Lower leg skin (tissue), 4 donors: Measurements from ENCODE around the gene WWOX. TPM values are rescaled to one million over a fixed set of nuclear protein-coding genes. Genes with fewer than 3 reads are reported as not detected.

Experiments
- DNase-seq, 2 donors: peaks; one replicate each; pipeline ENCODE4 v3.0.0-alpha.2; 2019; ENCODE audit warnings: low spot score in 2 of 2
- H3K4me3 ChIP-seq: fragments of 200-600 bp; sonication (generic); 2 replicates; pipeline ENCODE4 v1.5.1; 2017; ENCODE audit warnings: mild to moderate bottlenecking, low read depth; ENCODE audit not compliant: poor library complexity, severe bottlenecking
- POLR2A ChIP-seq, 2 donors: fragments of 450-650 bp; IDR thresholded peaks; one replicate each; pipeline ENCODE4 v1.6.1; 2016 to 2017; ENCODE audit warnings: antibody characterized with exemption in 2 of 2, mild to moderate bottlenecking in 1 of 2, moderate library complexity in 1 of 2
- WGBS, 2 donors: methylation state at CpG; one replicate each; pipeline ENCODE4 v1.1.5; 2018; 5-methylcytosine and 5-hydroxymethylcytosine counted together
- intact Hi-C: fragments of 100-400 bp; cut with DNase I; formaldehyde crosslinking; loops from one replicate; pipeline ENCODE4 v1.15.0; 2023; ENCODE audit warnings: low total_unique reads
- total RNA-seq, 4 donors: library from RNA; depleted of rRNA; stranded (reverse); fragments of >200 nt; gene quantifications; one replicate each; pipeline ENCODE4 v1.1.0, GENCODE V29; 2016
- TF ChIP-seq, protein P1 (sequence below), 3 donors: fragments of 450-650 bp; IDR thresholded peaks; one replicate each; pipeline ENCODE4 v1.5.1; 2016; ENCODE audit warnings: antibody characterized with exemption in 3 of 3, mild to moderate bottlenecking in 3 of 3, moderate library complexity in 2 of 3

The WWOX gene
- total RNA-seq, 4 donors from 2014 or later: 21.0 to 82.7 (median 36.1) TPM

DNA sequence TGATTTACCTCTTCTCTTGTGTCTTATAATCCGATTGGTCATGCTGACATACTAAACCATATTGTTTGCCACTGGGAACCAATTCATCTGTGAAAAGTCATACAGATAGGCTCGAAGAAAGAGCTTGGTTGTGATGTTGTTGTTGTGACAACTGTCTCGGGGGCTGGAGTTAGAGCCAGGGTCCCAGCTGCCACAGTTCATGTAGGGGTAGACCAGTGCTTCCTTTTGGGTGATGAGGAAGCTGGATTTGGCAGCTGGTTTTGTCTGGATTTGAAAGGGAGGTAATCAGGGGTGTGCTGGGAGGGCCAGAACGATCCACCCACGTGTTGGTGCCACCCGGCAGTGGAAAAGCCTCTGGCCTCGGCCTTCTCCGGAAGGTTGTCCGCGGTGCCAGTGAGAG lies 438.1 kb downstream of the WWOX start:
- intact Hi-C loops: no loop called here
- 94 to 97% methylated on average over 10 of the region's 10 CpGs for WGBS, 2 donors
- DNase-seq: no peak
- no peak overlapping the region for H3K4me3 ChIP-seq
- TF ChIP-seq, protein P1, sequence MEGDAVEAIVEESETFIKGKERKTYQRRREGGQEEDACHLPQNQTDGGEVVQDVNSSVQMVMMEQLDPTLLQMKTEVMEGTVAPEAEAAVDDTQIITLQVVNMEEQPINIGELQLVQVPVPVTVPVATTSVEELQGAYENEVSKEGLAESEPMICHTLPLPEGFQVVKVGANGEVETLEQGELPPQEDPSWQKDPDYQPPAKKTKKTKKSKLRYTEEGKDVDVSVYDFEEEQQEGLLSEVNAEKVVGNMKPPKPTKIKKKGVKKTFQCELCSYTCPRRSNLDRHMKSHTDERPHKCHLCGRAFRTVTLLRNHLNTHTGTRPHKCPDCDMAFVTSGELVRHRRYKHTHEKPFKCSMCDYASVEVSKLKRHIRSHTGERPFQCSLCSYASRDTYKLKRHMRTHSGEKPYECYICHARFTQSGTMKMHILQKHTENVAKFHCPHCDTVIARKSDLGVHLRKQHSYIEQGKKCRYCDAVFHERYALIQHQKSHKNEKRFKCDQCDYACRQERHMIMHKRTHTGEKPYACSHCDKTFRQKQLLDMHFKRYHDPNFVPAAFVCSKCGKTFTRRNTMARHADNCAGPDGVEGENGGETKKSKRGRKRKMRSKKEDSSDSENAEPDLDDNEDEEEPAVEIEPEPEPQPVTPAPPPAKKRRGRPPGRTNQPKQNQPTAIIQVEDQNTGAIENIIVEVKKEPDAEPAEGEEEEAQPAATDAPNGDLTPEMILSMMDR (IDR thresholded peaks at IDR 0.05): no peak
- TF ChIP-seq POLR2A (IDR thresholded peaks at IDR 0.05): no peak

DNA sequence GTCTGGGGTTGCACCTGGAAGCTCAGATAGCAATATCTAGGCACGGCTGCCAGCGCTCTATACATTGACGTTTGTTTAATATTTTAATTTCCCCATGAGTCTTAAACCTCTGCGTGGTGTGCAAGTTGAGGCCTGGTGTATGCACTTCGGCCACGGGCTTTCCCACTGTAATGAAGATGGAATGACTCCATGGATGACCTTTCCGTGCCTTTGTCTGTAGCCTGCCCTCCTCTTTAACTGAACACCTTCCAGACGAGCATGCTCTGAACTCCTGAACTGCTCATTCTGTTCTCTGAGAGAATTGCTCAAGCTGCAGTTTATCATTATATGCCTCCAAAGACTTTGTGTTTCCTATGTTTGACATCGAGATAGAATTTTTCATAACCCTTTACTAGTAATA lies 438.8 kb downstream of the WWOX start:
- intact Hi-C loops: no loop called here
- no peak overlapping the region for H3K4me3 ChIP-seq
- TF ChIP-seq POLR2A (IDR thresholded peaks at IDR 0.05): no peak
- TF ChIP-seq, protein P1 (IDR thresholded peaks at IDR 0.05): no peak
- no peak for DNase-seq
- WGBS, 2 donors: 74 to 75% methylated on average over 9 of the region's 9 CpGs

DNA sequence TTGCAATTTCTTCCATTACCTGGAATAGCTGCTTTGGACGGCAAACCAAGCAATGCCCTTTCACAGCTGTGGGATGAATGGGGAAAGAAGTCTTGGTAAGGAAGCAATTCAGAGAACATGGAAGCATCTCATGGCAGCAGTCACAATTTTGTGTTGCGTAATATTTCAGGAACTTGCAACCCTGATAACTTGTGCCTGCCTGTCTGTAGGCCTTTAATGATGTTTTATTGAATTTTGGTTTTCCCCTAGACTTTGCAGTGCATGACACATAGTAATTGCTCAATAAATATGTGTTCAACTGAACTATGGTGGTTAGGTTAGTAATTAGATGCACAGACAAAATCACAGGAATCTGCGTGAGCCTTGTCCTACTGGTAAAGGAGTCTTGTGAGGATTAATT lies 439.5 kb downstream of the WWOX start:
- H3K4me3 ChIP-seq: no peak overlapping the region
- WGBS, 2 donors: 52 to 66% methylated on average over 3 of the region's 3 CpGs
- TF ChIP-seq, protein P1 (IDR thresholded peaks at IDR 0.05): no peak
- no peak for TF ChIP-seq POLR2A (IDR thresholded peaks at IDR 0.05)
- DNase-seq: no peak
- intact Hi-C loops: no loop called here

DNA sequence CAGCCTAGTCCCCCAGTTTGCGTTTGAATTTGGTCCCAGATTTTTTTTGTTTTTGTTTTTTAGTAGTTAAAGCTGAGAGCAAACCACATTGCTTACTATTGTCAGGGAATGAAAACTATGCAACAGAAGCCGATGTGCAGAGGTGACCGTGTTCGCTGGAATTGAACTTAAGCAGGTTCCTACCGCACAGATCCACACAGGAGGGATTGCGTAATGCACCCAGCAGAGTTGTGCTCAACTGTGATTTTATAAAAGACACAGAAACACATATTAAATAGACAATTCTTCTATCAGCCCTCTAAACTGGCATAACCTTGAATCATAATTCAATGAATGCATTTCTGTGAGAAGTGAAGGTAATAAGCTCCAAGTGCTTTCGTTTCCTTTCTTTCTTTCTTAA lies 443.0 kb downstream of the WWOX start:
- intact Hi-C loops: no loop called here
- no peak for TF ChIP-seq POLR2A (IDR thresholded peaks at IDR 0.05)
- TF ChIP-seq, protein P1 (IDR thresholded peaks at IDR 0.05): no peak
- H3K4me3 ChIP-seq: no peak overlapping the region
- WGBS, 2 donors: 86 to 88% methylated on average over 7 of the region's 7 CpGs
- DNase-seq: no peak

DNA sequence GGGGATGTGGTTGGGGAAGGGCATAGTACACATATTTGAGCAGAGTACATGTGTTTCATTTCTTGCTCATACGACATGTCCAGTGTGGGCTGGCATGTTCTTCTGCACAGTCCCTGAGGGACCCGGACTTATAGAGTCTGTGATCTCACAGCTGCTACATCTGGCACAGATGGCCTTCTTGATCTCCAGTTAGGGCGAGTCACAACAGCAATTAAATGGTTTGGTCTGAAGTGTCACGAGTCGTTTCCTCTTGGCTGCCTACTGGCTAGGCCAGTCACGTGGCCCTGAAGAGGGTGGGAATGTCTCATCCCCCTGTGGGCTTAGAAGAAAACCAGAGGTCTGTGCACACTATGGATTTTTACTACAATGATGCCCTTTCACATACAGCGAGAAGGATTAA lies 443.6 kb downstream of the WWOX start:
- TF ChIP-seq POLR2A (IDR thresholded peaks at IDR 0.05): no peak
- TF ChIP-seq, protein P1 (IDR thresholded peaks at IDR 0.05): no peak
- DNase-seq: no peak
- WGBS, 2 donors: 62 to 65% methylated on average over 7 of the region's 7 CpGs
- no peak overlapping the region for H3K4me3 ChIP-seq
- intact Hi-C loops: no loop called here

DNA sequence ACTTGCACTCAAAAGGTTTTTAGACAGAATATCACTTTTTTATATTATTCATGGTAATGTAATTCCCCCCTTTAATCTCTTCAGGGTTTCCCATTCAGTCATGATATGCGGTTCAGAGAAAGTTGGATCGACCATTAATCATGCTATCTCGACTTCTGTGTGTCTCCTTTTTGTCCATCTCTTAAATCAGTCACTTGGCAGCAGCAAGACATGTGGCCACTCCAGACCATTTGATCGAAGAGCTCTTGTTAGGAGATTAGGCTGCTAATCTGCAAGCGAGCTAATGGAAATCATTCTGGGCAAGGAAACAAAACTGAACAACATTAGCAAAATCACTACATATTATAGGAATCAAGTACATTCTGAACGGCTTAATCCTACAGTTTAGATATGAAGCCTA lies 449.9 kb downstream of the WWOX start:
- no peak for DNase-seq
- intact Hi-C loops: no loop called here
- TF ChIP-seq, protein P1 (IDR thresholded peaks at IDR 0.05): no peak
- TF ChIP-seq POLR2A (IDR thresholded peaks at IDR 0.05): no peak
- no peak overlapping the region for H3K4me3 ChIP-seq
- WGBS, 2 donors: 88 to 90% methylated on average over 6 of the region's 6 CpGs
